Natural killer cell (primary cell): ENCODE results near the gene CYREN. TPM values are rescaled to one million over a fixed set of nuclear protein-coding genes. Genes with fewer than 3 reads are reported as not detected.
A peak's percentile ranks its signal among the peaks of the same experiment; 100 is the strongest.

Source experiments
- ATAC-seq, 3 donors: fragments of 150-1000 bp in 2 of 3; fragments of 200-7000 bp in 1 of 3; cut with Tn5 transposase; 1 replicate in 1 of 3; 2 replicates in 2 of 3; pipeline ENCODE4 v1.10.0; 2021; ENCODE audit warnings: mild to moderate bottlenecking in 2 of 3, moderate library complexity in 2 of 3
- DNase-seq, 2 donors: peaks; one replicate each; pipeline versions ENCODE4 v3.0.0 to v3.0.0-alpha.2; 2013 to 2021; ENCODE audit warnings: mixed read lengths in 1 of 2
- H3K27ac ChIP-seq: one replicate; pipeline ENCODE4 v1.5.1; 2013; ENCODE audit warnings: mild to moderate bottlenecking, low read length
- H3K27me3 ChIP-seq: one replicate; pipeline ENCODE4 v1.6.1; 2013; ENCODE audit warnings: low read length; ENCODE audit not compliant: control insufficient read depth, insufficient read depth
- H3K36me3 ChIP-seq: one replicate; pipeline ENCODE4 v1.6.1; 2013; ENCODE audit warnings: low read length; ENCODE audit not compliant: control insufficient read depth, insufficient read depth
- H3K4me1 ChIP-seq: one replicate; pipeline ENCODE4 v1.6.1; 2013; ENCODE audit warnings: low read length; ENCODE audit not compliant: control insufficient read depth, insufficient read depth
- H3K4me3 ChIP-seq: one replicate; pipeline ENCODE4 v1.5.1; 2013; ENCODE audit warnings: low read length
- H3K9me3 ChIP-seq: one replicate; pipeline ENCODE4 v1.6.1; 2013; ENCODE audit warnings: low read length; ENCODE audit not compliant: control insufficient read depth, insufficient read depth
- H3K27ac Mint-ChIP-seq, 2 donors: one replicate each; pipeline ENCODE4 v1.8.0; 2022; ENCODE audit warnings: mild to moderate bottlenecking in 2 of 2, mixed read lengths in 2 of 2, moderate library complexity in 1 of 2
- H3K27me3 Mint-ChIP-seq, 2 donors: one replicate each; pipeline ENCODE4 v1.8.0; 2022; ENCODE audit warnings: low read depth in 2 of 2, mixed read lengths in 2 of 2
- H3K36me3 Mint-ChIP-seq: one replicate; pipeline ENCODE4 v1.8.0; 2022; ENCODE audit warnings: mixed read lengths
- H3K4me1 Mint-ChIP-seq, 2 donors: one replicate each; pipeline ENCODE4 v1.8.0; 2022; ENCODE audit warnings: mixed read lengths in 2 of 2
- H3K4me3 Mint-ChIP-seq: one replicate; pipeline ENCODE4 v1.8.0; 2022; ENCODE audit warnings: mild to moderate bottlenecking, moderate library complexity, mixed read lengths
- H3K9me3 Mint-ChIP-seq, 2 donors: one replicate each; pipeline ENCODE4 v1.8.0; 2022; ENCODE audit warnings: mixed read lengths in 2 of 2
- WGBS: methylation state at CpG from one replicate; pipeline ENCODE4 v1.1.7; 2013; ENCODE audit warnings: missing lambda C conversion rate; ENCODE audit not compliant: insufficient coverage; 5-methylcytosine and 5-hydroxymethylcytosine counted together
- intact Hi-C: fragments of 100-400 bp; cut with micrococcal nuclease; formaldehyde crosslinking; loops from one replicate; pipeline ENCODE4 v1.14.2; 2022
- total RNA-seq, 4 donors: library from RNA; stranded (reverse); fragments of 120-200 nt in 1 of 4; gene quantifications; one replicate each; pipeline versions ENCODE4 v1.2.3 to v1.2.4, GENCODE V29; 2013 to 2022
- TF ChIP-seq, protein P1 (sequence below): fragments of 200-600 bp; IDR thresholded peaks from one replicate; pipeline ENCODE4 v1.8.0; 2022; ENCODE audit warnings: antibody characterized with exemption

CYREN gene
- total RNA-seq, 3 donors from 2014 or later (not counting 1 experiment from before 2014, with no cell fraction given) = 26.1 to 33.9 (median 33.8) TPM

DNA sequence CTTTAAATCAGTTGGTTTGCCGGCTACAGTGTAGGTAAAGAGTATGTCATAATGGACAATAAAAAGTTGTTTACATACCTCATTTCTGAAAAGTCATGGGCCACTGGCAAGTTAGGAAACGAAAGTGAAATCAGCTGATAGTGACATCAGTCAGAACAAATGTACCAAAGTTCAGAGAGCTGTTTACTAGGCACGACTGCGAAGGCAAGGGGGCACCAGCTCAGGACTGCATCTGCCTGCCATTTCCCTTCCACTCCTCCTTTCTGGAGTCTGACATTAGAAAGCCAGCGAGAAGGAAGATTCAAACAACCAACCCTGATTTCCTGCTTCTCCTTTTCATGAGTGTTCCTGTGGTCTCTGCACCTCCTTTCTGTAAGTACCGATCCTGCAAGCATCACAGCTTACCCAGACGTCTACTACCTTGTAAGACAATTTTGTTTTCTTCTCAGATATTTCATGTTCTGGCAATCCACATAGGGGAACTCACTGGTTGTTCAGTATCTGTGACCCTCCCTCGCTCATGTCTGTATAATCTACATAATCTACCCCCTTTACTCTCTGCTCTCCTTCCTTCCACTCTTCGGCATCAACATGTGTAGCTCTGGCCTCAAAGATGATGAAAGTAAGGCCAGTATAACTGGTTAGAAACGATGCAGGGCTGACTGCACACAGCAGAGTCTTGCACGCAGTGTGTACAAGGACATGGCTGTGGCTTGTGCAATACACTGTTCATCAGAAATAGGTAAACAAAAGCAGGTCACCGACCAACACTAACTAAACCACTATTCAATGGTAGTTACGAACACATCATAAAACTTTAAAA lies 22.4 kb downstream of the CYREN start, which contains the start of gene TMEM140:
TSS of gene TMEM140 (plus strand) at position 174 of the 823 bp plus-strand sequence. CDS start 16,370 bp downstream, outside the sequence.
- Mint-ChIP-seq H3K27me3 (no peaks in the 10 kb centered on the region), H3K27ac (peak within 1 kb of the TSS; percentile 95 to 98), H3K4me3 (peak within 1 kb of the TSS; percentile 93), H3K4me1 (peaks cover 59 to 63% of the 10 kb centered on the region in 2 donors), H3K36me3 (peaks cover 7% of the 10 kb centered on the region), H3K9me3 (no peaks in the 10 kb centered on the region)
- ATAC-seq (peak; percentile 78 to 87 (median 80)), DNase-seq (peak; percentile 62 to 87)
- TF ChIP-seq, protein P1, sequence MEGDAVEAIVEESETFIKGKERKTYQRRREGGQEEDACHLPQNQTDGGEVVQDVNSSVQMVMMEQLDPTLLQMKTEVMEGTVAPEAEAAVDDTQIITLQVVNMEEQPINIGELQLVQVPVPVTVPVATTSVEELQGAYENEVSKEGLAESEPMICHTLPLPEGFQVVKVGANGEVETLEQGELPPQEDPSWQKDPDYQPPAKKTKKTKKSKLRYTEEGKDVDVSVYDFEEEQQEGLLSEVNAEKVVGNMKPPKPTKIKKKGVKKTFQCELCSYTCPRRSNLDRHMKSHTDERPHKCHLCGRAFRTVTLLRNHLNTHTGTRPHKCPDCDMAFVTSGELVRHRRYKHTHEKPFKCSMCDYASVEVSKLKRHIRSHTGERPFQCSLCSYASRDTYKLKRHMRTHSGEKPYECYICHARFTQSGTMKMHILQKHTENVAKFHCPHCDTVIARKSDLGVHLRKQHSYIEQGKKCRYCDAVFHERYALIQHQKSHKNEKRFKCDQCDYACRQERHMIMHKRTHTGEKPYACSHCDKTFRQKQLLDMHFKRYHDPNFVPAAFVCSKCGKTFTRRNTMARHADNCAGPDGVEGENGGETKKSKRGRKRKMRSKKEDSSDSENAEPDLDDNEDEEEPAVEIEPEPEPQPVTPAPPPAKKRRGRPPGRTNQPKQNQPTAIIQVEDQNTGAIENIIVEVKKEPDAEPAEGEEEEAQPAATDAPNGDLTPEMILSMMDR = no peak
- WGBS = 0% methylated on average over 11 of the region's 13 CpGs
- intact Hi-C loops = loop anchor here (1.0 to 2.0 kb wide), 3 partner anchors 22 to 161 kb away; partner anchors contain the start of genes AGBL3, CYREN and WDR91
- H3K27ac ChIP-seq = peak within 1 kb of the TSS; percentile 98
- H3K27me3 ChIP-seq = no peaks in the 10 kb centered on the region
- H3K4me3 ChIP-seq = peak within 1 kb of the TSS; percentile 66
- peaks cover 2% of the 10 kb centered on the region for H3K36me3 ChIP-seq
- no peaks in the 10 kb centered on the region for H3K9me3 ChIP-seq
- H3K4me1 ChIP-seq = peaks cover 21% of the 10 kb centered on the region

DNA sequence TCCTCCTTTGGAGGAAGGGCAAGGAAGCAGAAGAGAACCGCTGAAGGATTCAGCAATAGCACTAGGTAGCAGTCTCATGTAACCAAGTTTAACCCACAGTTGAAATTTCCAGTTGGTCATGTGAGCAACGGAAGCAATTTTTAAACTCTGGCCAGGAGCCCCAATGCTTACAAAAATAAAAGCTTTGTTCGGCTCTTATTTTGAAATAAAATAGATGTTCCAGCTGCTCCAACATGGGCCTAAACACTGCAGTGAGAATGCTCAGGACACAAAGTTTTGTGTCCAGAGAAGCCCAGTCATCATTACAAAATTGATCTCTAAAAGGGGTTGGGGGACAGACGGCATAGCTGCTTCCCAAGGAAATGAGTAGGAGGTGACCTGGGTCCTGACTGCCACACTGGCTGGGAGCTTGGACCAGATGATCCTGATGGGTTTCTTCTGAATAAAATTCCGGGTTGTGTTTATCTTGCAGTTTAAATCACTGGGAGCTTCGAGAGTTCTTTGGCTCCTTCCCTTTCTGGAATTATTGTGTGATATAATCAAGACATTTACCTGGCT lies 23.1 kb downstream of the CYREN start:
- intact Hi-C loops = loop anchor here (2.0 kb wide), 1 partner anchor 63 kb away; the partner anchor contains the start of gene WDR91
- Mint-ChIP-seq H3K27me3 (no peaks in the 10 kb centered on the region), H3K36me3 (peaks cover under 1% of the 10 kb centered on the region), H3K4me3 (peak overlapping the region; percentile 93), H3K9me3 (no peaks in the 10 kb centered on the region), H3K4me1 (peaks cover 57 to 59% of the 10 kb centered on the region in 2 donors), H3K27ac (peak overlapping the region; percentile 95 to 98)
- peak in 1 of 2 donors; percentile 62 for DNase-seq
- TF ChIP-seq, protein P1 = no peak
- Histone ChIP-seq H3K36me3 (peaks cover 2% of the 10 kb centered on the region), H3K4me3 (peak overlapping the region; percentile 66), H3K4me1 (peaks cover 21% of the 10 kb centered on the region), H3K27ac (peak overlapping the region; percentile 98), H3K27me3 (no peaks in the 10 kb centered on the region), H3K9me3 (no peaks in the 10 kb centered on the region)
- 0% methylated on average over 6 of the region's 6 CpGs for WGBS
- peak; percentile 29 to 50 (median 38) for ATAC-seq

DNA sequence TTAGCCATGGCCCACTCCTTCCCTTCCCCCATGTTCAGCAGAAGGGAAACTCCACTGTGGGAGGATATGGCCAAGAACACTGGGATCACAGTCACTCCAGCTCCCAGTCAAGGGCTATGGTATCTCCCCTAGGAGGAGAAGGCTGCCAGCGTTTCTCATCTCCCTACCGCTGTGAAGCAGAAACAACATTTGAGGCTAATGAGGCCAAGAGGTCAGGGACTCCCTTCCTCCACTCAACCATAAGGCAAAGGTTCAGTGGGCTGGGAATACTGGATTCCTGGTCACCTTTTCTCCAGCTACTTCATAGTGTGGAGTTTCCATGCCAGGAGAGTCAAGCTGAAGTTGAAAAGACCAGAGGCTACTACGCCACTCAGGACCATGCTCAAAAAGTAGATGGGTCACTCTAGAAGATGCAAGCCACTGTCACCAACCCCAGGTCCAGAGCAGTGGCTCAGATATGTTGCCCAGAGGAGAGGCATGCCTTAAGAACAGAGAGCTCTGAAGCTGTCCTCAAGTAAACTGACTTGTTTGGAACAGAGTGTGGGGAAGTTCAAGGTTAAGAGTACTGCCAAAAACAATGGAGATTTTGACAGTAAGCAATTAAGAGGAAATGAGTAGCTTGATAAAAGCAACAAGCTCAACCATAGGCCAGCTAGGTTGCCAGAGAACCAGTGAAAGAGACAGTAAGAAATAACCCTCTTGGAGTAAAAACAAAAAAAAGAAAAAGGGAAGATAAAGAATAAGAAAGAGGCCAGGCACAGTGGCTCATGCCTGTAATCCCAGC lies 26.4 kb downstream of the CYREN start:
- Histone ChIP-seq H3K36me3 (no peaks in the 10 kb centered on the region), H3K4me1 (peaks cover 6% of the 10 kb centered on the region), H3K4me3 (no peak overlapping the region), H3K9me3 (no peaks in the 10 kb centered on the region), H3K27me3 (no peaks in the 10 kb centered on the region), H3K27ac (no peak overlapping the region)
- no peaks in the 10 kb centered on the region for H3K27me3 Mint-ChIP-seq
- H3K9me3 Mint-ChIP-seq = no peaks in the 10 kb centered on the region
- H3K4me1 Mint-ChIP-seq = peaks cover 34% of the 10 kb centered on the region in 2 donors
- 96% methylated on average over 3 of the region's 3 CpGs for WGBS
- H3K36me3 Mint-ChIP-seq = peaks cover 8% of the 10 kb centered on the region
- DNase-seq (no peak), ATAC-seq (no peak)
- no peak overlapping the region for H3K4me3 Mint-ChIP-seq
- H3K27ac Mint-ChIP-seq = no peak overlapping the region
- intact Hi-C loops = no loop called here
- TF ChIP-seq, protein P1 = no peak
